DMS114 treated with DMSO at 0.1 percent for 48 hours (cell line): ENCODE results near the gene TFCP2.
A peak's percentile ranks its signal among the peaks of the same experiment; 100 is the strongest.
"Not testable (repeated sequence)": the region's sequence is repeated elsewhere in the genome, so short reads cannot be mapped to it uniquely, and the experiment has no call there.

Experiments used
- DNase-seq: peaks from one replicate; lab custom pipeline; 2025; ENCODE audit not compliant: unreplicated experiment; lab: John Stamatoyannopoulos, UW

The TFCP2 gene

DNA sequence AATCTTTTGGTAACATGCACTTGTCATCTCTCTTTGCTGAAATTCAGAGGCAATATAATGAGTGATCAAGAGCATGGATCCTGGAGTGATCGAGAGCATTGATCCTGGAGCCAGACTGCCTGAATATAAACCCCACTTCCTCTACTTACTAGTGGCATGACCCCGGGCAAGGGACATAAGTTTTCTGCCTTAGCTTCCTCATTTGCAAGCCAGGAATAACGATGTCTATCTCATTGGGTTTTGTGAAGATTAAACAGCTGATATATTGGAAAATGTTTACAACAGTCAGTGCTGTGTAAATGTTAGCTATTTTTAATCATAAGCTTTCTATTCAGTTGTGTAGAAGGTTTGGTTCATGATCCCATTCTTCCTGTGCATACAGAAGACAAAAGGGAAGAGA is 87.2 kb downstream of the TFCP2 start:
- no peak for DNase-seq

DNA sequence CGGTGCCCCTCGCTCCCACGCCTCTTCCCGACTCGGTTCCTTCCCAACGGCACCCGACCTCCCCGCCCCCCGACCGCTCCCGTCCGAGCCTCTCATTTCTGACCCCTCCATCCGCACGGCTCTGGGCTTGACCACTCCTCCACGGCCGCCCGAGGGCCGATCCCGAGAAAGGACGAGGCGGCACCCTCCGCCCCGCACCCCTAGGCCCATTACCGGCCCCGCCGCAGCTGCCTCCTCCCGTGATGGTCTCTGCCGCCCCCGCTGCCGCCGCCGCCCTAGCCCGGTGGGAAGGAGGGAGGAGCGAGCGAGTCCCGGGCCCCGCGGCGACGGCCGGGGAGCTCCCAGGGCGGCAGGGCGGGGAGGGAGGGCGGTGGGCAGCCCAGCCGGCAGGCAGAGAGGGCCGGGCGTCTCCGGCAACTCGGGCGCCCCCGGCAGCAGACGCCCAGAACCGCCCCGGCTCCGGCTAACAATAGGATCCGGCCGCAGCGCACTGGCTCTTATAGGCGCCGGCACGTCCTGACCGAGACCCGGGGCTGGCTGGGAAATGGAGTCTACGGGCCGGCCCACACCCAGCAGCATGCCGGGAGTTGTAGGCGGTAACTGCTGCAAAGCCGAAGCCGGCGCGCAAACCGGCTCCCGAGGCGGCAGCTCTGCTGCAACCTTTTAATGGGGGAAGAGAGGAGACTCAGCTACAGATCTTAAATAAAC is 89.7 kb downstream of the TFCP2 start, which contains the start of gene CSRNP2:
Gene CSRNP2 (minus strand): TSS at position 471 of the 708 bp plus-strand sequence. CDS start 7,035 bp downstream, outside the sequence.
- peak; percentile 92 for DNase-seq

DNA sequence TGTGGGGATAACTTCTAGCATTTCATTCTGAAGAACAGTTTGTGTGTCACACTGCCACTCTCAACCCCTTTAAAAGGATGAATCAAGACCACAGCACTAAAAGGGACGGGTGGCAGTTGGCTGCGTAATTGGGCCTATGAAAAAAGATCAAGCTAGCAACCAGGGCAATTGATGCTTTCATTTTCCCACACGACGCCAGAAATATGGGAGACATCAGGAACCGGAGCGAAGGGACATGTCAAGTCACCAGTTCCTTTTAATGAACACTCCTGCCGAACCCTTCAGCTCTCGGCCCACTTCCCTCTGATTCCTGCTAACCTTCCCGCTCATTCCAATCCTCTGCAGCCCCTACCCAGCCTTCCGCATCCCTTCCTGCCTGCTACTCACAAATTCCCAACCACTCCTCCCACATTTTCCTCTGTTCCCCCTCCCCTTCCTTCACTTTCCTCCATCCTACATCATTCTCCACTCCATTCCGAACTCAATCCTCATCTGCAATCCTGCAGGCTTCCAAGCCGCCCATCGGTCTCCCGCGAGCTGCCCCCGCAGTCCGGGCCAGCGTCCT is 90.3 kb downstream of the TFCP2 start:
- DNase-seq: no peak

DNA sequence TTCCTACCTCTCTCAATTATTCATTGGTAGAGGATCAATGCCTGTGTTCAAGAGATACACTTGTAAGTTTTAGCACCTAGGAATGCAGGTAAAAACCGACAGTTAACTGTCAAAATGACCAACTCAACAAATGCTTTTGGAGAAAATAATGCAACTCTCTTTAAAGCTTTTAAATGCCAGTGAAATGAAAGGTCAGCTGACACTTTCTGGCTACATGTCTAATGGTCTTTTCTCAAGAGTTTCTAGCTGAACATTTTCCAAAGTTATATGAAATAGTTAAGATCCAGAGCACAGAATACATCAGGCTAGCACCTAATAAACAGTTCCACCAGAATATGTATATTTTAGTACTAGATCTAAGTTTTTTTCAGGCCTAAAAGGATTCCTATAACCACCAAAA is 91.5 kb downstream of the TFCP2 start:
- no peak for DNase-seq

DNA sequence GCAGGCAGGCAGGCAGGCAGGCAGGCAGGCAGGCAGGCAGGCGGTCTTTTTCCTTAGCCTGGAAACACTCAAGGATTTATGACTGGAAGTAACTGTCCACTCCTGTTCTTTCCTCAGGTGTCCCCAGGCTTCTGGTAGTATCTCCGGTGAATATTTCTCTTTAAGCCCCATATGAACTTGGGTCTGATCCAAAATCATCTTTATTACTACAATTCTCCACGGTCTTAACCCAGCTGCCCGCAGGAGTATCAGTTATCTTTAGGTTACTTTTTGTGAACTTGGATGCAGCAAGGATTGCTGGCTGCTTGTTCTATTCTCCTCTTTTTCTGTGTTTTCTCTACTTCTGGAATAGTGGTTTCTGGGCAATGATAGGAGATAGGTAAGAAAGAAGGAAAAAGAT is 92.8 kb downstream of the TFCP2 start:
- no peak for DNase-seq

DNA sequence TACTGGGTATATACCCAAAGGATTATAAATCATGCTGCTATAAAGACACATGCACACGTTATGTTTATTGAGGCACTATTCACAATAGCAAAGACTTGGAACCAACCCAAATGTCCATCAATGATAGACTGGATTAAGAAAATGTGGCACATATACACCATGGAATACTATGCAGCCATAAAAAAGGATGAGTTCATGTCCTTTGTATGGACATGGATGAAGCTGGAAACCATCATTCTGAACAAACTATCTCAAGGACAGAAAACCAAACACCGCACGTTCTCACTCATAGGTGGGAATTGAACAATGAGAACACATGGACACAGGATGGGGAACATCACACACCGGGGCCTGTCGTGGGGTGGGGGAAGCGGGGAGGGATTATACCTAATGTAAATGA is 94.1 kb downstream of the TFCP2 start:
- not testable (repeated sequence) for DNase-seq

DNA sequence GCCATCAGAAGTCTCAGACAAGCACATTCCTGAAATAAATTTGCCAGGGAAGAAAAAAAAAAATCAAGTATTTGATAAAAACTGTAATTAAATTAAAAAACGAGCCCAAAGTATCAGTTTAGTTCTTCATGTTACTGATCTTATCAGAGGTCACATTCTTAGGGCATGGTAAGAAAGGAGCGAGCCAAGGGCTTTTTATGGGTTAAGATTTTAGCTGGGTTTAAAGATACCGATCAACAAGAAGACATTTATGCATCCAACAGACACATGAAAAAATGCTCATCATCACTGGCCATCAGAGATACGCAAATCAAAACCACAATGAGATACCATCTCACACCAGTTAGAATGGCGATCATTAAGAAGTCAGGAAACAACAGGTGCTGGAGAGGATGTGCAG is 94.6 kb downstream of the TFCP2 start:
- not testable (repeated sequence) for DNase-seq

DNA sequence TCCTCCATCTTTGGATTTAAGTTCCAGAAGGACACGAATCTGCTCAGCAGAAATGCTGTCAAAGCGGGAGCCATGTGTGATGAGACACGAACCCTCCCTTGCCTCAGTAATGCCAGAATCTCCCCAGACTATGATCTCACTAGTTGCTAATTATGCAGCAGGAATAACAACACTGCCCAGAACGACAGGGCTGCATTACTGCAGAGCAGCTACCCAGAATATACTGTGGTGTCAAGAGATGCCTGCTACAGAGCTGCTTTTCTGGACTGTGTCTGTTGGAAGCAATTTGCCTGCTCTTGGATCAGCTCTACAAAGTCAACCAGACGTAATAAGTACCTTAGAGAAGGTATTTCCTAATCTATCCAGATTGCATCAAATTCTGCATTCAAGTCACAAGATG is 95.0 kb downstream of the TFCP2 start:
- no peak for DNase-seq

DNA sequence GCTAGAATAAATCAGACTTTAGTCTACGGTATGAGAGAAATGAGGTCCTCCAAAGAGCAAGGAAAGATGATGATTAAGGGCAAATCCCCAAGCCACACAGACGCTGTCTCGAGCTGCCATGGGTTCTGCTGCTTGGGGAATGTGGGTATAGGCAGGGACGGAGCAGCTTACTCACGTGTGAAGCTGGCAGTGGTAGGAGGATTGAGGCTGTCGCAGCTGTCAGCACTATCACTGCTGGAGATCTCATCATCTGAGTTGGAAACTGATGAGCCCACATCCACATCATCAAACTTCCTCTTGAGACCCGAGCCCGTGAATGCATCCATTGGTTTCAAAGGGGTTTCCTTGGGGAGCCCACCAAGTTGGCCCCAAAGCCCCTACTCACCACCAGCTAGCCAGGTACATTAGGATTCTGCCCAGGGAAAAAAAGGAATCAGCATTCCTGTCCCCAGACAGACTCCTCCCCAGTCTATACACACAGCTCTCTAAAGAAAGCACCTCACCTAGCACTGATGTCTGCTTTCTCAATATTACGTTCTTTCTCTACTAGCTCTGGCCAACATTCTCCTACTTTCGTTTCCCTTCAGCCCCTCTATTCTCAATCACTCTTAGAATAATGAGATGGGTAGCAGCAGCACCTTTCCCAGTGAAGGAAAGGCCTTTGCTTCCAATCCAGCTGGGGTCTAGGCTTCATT is 96.6 kb downstream of the TFCP2 start:
- DNase-seq: no peak

DNA sequence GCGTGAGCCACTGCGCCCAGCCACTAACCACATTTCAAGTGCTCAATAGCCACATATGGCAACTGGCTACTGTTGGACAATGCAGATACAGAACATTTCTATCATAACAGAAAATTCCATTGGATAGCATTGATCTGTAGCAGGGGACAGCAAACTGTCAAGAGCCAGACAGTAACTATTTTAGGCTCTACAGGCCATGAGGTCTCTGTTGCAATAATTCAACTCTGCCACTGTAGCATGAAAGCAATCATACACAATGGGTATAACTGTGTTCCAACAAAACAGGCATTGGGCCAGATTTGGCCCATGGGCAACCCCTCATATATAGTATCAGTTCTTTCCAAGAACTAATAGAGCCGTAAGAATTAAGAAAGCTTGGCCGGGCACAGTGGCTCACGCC is 97.5 kb downstream of the TFCP2 start:
- no peak for DNase-seq

DNA sequence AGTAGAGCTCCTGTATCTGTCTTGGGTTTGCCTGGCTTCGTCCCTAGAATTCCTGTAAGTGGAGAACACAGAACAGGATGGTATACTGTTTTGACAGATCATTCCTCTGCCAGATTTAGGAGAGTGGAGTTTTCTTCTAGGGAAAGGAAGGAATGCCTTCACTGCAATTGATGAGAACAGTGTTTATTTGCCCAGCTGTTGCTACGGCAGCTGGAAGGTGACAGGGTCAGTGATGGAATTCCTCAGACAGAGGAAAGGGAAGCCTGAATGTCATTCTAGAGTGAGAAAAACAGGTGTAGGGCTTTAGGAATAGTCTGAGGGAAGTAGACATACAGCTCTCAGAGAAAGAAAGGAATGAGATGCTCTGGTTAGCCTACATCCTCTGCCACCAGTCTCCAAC is 101.3 kb downstream of the TFCP2 start:
- DNase-seq: no peak

DNA sequence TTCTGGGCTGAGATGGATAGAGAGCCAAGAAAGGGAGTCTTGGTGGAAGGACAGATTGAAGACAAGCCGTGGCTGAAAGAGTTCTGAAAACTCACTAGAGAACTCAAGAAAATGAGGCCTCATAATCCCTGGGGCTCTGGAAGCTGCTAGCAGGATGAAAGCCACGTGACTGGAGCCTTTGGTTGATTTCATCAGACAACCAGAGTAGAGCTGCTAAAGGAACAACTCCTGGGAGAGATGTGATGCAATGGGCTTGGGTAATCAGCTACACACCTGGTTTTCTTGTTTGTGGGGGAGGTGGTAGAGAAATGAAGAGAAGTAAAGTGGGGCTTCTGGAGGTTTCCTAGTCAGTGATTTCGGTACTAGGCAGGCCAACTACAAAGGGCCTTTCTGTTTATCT is 102.9 kb downstream of the TFCP2 start:
- no peak for DNase-seq

DNA sequence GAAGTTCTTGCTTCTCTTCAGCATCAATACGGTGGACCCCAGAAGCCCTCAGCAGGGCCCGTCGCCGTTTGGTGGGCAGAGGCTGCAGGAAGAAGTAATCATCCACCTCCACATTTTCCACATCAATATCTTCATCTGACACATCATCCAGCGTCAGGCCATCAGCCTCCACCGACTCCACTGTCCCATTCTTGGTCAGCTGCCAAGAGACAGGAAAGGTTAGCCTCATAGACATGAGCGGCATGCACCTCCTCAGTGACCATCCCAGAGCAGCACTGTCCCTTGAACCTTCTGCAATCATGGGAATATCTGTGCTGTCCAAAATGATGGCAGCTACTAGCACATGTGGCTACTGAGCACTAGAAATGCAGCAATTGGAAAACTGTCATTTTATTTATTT is 105.2 kb downstream of the TFCP2 start:
- no peak for DNase-seq

DNA sequence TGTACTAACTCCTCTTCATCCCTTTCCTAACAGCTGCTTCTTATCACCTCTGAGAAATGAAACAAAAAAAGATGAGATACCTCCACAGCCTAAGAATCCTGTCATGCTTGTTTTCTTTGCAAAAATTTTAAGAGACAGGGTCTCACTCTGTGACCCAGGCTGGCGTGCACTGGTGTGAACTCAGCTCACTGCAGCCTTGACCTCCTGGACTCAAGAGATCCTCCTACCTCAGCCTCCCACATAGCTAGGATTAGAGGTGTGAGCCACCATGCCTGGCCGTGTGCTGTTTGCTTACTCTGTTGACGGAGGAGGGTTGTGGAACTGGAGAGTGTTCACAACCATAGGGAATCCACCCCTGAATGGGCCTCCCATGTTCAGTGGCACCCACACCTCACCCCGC is 105.7 kb downstream of the TFCP2 start:
- no peak for DNase-seq

DNA sequence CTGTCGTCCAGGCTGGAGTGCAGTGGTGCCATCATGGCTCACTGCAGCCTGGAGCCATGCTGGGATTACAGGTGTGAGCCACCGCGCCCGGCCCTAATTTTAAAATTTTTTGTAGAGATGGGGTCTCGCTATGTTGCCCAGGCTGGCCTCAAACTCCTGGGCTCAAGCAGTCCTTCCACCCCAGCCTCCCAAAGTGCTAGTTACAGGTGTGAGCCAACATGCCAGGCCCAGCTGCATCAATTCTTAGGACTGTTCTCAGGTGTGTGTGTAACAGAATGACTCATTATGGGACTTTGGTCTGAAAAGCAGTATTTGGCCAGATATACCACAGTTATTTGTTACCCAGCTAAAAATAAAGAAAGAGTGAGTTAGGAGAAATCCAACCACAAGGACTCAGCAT is 107.4 kb downstream of the TFCP2 start:
- DNase-seq: no peak

DNA sequence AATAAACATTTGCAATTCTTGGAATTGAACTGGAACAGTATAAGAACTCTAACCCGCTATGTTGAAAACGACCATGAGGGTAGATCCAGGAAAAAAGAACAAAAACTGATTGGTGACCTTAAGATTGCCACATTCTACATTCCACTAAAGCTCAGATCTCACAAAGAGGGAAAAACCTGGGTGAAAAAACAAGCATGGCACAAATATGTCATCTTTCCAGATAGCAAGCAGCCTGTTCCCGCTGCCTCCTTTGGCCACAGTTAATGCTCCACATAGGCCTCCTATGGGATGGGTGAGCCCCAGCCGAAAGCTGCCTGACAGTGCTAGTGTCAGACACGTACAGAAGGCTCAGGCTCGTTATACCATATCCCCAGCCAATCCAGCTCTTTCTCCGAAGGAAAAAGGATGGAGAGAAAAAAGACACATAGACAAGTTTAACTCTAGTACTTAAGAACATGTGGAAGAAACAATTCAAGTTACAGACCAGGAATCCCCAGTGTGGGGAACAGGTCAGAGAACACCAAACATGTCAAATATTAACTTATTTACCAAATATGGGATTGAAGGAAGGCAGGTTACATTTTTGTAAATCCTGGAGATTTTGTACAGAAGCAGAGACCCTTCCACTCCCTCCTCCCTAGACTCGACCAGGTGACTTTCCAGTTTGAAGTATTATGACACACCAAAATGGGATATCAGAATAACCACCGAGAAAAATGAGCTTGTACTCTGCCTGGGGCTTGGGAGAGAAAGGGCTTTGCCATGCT is 110.1 kb downstream of the TFCP2 start:
- no peak for DNase-seq

DNA sequence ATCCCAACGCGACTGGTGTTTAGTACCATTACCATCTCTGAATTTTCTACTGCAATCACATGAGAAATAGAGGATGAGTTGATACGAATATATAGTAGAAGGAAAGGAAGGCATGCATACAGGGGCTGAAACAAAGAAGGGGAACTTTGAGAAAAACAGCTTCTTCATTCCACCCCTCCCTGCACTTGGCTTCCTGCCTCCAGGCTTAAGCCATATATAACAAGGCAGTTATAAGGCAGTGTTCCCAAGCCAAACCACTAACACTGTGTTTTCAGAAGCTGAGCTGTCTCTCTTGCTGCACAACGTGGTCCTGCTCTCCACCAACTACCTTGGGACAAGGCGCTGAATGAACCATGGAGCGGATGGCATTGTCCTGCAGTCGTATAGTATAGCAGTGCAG is 113.8 kb downstream of the TFCP2 start:
- DNase-seq: no peak

DNA sequence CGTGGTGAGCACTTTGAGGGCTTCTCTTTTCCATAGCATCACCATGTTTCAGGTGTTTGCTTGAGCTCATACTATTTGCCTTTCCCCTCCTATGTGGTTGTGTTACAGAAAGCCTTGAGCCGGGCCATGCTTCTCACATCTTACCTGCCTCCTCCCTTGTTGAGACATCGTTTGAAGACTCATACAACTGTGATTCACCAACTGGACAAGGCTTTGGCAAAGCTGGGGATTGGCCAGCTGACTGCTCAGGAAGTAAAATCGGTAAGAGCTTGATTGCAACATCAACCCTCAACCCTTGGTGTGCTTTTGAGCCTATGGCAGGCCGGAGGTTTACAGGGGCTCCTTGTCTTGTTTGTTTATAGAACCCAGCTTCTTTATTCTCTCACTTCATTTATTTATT is 116.7 kb downstream of the TFCP2 start:
- no peak for DNase-seq

DNA sequence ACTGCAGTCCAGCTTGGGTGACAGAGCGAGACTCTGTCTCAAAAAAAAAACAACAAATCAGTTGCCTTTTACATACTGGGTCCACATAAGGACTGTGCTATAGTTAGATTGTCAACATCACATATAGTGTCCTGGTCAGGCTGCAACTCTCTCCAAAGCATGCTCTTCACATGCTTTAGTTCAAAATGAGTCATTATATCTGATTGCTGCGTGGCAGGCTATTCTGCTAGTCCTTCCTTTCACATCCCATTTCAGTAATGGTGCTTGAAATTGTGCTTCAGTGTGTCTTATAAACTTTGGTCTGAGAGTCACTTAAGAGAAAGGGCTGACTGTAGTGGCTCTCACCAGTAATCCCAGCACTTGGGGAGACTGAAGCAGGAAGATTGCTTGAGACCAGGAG is 117.9 kb downstream of the TFCP2 start:
- no peak for DNase-seq

DNA sequence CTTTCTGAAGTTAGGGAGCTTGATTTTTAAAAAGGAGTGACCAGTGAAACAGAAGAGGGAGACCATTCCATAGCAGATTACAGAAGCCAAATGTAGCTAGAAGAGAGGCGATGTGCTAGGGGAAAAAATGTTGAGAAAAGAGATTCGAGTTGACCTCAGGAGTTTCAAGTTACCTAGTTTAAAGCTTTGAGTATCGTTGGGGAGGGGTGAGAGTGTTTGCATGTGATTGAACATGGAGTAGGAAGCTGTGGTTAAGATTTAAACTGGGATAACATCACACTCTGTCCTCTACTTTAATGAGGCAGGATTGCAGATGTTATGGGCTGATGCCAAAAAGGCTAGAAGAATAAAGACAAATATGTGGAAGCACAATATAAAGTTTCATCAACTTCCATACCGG is 121.1 kb downstream of the TFCP2 start:
- DNase-seq: no peak

DNA sequence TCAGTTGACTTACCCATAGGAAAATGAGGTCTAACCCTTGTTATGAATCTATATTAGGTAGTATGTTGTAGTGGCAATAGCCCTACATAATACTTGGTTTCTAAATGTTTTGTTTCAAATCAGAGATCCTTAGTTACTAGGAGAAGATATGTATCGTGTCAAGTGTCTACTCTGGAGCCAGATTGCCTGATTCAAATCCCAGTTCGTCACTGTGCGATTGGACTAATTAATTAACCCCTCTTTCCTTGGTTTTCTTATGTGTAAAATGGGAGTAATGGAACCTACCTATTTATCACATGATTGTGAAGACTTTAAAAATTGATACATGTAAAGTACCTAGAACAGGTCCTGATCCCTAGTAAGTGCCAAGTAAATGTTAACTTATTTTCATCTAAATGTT is 123.4 kb downstream of the TFCP2 start:
- DNase-seq: no peak
